Calu3 (cell line): ENCODE data around the gene FASTKD3. TPM values are rescaled to one million over a fixed set of nuclear protein-coding genes. Genes with fewer than 3 reads are reported as not detected.

Source experiments
- BruUV-seq: library from RNA; stranded (reverse); fragments of 400-500 nt; replicated peaks from 2 replicates; lab custom pipeline; 2021; lab: Mats Ljungman, UMichigan
- CTCF ChIA-PET: fragments of 300-600 bp; sonication (Branson Sonifier 250); formaldehyde crosslinking; loops from one replicate; lab custom pipeline; 2022; ENCODE audit warnings: antibody characterized with exemption; lab: Charles Lee
- DNase-seq: peaks from one replicate; pipeline ENCODE4 v3.0.0; 2022
- H3K27ac Mint-ChIP-seq: one replicate; pipeline ENCODE4 v1.8.0; 2022; ENCODE audit warnings: mixed read lengths; ENCODE audit not compliant: unreplicated experiment
- H3K27me3 Mint-ChIP-seq: one replicate; pipeline ENCODE4 v1.8.0; 2022; ENCODE audit warnings: mixed read lengths; ENCODE audit not compliant: unreplicated experiment
- H3K36me3 Mint-ChIP-seq: one replicate; pipeline ENCODE4 v1.8.0; 2022; ENCODE audit warnings: mild to moderate bottlenecking, moderate library complexity, mixed read lengths; ENCODE audit not compliant: insufficient read depth, unreplicated experiment
- H3K4me1 Mint-ChIP-seq: one replicate; pipeline ENCODE4 v1.8.0; 2022; ENCODE audit warnings: mild to moderate bottlenecking, low read depth, mixed read lengths; ENCODE audit not compliant: unreplicated experiment
- H3K4me3 Mint-ChIP-seq: one replicate; pipeline ENCODE4 v1.8.0; 2022; ENCODE audit warnings: mild to moderate bottlenecking, low read depth, moderate library complexity, mixed read lengths; ENCODE audit not compliant: unreplicated experiment
- H3K9me3 Mint-ChIP-seq: one replicate; pipeline ENCODE4 v1.8.0; 2022; ENCODE audit warnings: low read depth, mixed read lengths; ENCODE audit not compliant: unreplicated experiment
- intact Hi-C: fragments of 100-400 bp; cut with micrococcal nuclease; formaldehyde crosslinking; loops from one replicate; pipeline ENCODE4 v1.10.0; 2022; ENCODE audit not compliant: unreplicated experiment
- total RNA-seq: library from RNA; stranded (reverse); gene quantifications from 2 replicates; pipeline ENCODE4 v1.2.3, GENCODE V29; 2022
- TF ChIP-seq, protein P1 (sequence below): fragments of 200-600 bp; IDR thresholded peaks from one replicate; pipeline ENCODE4 v1.8.0; 2022; ENCODE audit warnings: antibody characterized with exemption; ENCODE audit not compliant: unreplicated experiment

The FASTKD3 gene
- total RNA-seq, 1 experiment from 2014 or later: 13.5 TPM

- H3K27ac Mint-ChIP-seq: no peak overlapping the region
- BruUV-seq: no TSS peak
- intact Hi-C loops: no loop called here
- CTCF ChIA-PET: interaction anchor here (0.8 kb wide), 1 partner anchor 9 kb away, joined by 5 read pairs; no protein-coding TSS in a partner anchor
- DNase-seq: no peak
- peaks cover 16% of the 10 kb centered on the region for H3K4me1 Mint-ChIP-seq
- peaks cover 24% of the 10 kb centered on the region for H3K36me3 Mint-ChIP-seq
- no peaks in the 10 kb centered on the region for H3K27me3 Mint-ChIP-seq
- H3K9me3 Mint-ChIP-seq: no peaks in the 10 kb centered on the region
- H3K4me3 Mint-ChIP-seq: no peak overlapping the region
- TF ChIP-seq, protein P1, sequence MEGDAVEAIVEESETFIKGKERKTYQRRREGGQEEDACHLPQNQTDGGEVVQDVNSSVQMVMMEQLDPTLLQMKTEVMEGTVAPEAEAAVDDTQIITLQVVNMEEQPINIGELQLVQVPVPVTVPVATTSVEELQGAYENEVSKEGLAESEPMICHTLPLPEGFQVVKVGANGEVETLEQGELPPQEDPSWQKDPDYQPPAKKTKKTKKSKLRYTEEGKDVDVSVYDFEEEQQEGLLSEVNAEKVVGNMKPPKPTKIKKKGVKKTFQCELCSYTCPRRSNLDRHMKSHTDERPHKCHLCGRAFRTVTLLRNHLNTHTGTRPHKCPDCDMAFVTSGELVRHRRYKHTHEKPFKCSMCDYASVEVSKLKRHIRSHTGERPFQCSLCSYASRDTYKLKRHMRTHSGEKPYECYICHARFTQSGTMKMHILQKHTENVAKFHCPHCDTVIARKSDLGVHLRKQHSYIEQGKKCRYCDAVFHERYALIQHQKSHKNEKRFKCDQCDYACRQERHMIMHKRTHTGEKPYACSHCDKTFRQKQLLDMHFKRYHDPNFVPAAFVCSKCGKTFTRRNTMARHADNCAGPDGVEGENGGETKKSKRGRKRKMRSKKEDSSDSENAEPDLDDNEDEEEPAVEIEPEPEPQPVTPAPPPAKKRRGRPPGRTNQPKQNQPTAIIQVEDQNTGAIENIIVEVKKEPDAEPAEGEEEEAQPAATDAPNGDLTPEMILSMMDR: no peak
Observed at GRCh38 chr5:7882926-7883325, 14.1 kb upstream of the FASTKD3 start.

DNA sequence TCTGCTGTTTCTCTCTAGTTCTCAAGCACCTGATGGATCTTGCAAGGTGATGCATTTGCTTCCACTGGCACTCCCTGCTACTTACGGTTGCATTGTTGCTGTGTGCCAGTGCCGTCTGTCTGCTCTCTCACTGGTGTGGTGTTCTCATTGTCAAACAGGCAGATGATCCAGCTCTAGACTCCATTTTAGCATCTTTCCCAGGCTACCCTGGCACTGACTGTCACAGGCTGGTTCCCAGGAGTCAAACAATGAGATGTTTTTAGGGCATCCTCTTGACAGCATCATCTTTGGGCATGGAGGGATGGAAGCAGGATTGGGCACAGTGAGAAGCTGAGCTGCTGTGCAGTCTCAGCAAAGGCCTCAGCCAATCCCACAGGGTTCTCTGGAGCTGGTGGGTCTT, 13.0 kb upstream of the FASTKD3 start:
- Mint-ChIP-seq H3K36me3 (peaks cover 34% of the 10 kb centered on the region), H3K9me3 (no peaks in the 10 kb centered on the region), H3K4me3 (no peak overlapping the region), H3K4me1 (peaks cover 27% of the 10 kb centered on the region), H3K27me3 (no peaks in the 10 kb centered on the region), H3K27ac (no peak overlapping the region)
- TF ChIP-seq, protein P1: no peak
- intact Hi-C loops: no loop called here
- CTCF ChIA-PET: no interaction called here
- no peak for DNase-seq
- BruUV-seq: no TSS peak

DNA sequence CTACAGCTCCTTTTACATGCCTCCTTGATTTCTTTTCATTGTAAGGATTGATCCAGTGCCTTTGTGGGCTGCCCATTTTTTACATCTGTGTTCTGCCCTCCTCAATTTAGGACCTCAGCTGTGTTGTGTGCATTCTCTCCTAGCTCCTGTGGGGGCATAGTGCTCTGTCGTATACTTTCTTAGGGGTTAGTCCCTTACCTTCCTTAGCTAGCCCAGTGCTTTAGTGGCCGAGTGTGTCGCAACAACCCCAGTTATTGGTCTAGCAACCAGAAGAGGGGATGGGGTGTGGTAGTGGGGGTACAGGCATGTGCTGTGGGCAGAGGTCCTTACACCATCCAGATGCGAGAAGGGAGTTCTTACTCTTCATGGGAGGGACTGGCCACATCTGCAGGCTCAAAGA, 12.3 kb upstream of the FASTKD3 start:
- H3K4me3 Mint-ChIP-seq: no peak overlapping the region
- no peak overlapping the region for H3K27ac Mint-ChIP-seq
- no peaks in the 10 kb centered on the region for H3K27me3 Mint-ChIP-seq
- CTCF ChIA-PET: no interaction called here
- BruUV-seq: no TSS peak
- DNase-seq: no peak
- intact Hi-C loops: no loop called here
- peaks cover 34% of the 10 kb centered on the region for H3K4me1 Mint-ChIP-seq
- H3K9me3 Mint-ChIP-seq: no peaks in the 10 kb centered on the region
- H3K36me3 Mint-ChIP-seq: peaks cover 36% of the 10 kb centered on the region
- TF ChIP-seq, protein P1: no peak

- Mint-ChIP-seq H3K4me3 (no peak overlapping the region), H3K36me3 (peaks cover 31% of the 10 kb centered on the region), H3K9me3 (no peaks in the 10 kb centered on the region), H3K4me1 (peaks cover 37% of the 10 kb centered on the region), H3K27me3 (no peaks in the 10 kb centered on the region), H3K27ac (no peak overlapping the region)
- no peak for DNase-seq
- intact Hi-C loops: no loop called here
- no TSS peak for BruUV-seq
- TF ChIP-seq, protein P1: no peak
- CTCF ChIA-PET: interaction anchor here (0.5 to 0.7 kb wide), 2 partner anchors 18 to 23 kb away, joined by 3 read pairs; no protein-coding TSS in a partner anchor
Observed at GRCh38 chr5:7878381-7878873, 9.6 kb upstream of the FASTKD3 start.
